SK-N-SH (cell line): ENCODE results near the gene NPAS1.

ENCODE experiments used
- ELF1 ChIP-seq: IDR thresholded peaks from 2 replicates; pipeline ENCODE4 v1.4.0; 2012
- EP300 ChIP-seq, 2 experiments: IDR thresholded peaks; 2 replicates each; pipeline versions ENCODE4 v1.4.0 to v1.6.1; 2012; ENCODE audit warnings: borderline replicate concordance in 1 of 2, low read depth in 1 of 2, low read length in 1 of 2
- NRF1 ChIP-seq: IDR thresholded peaks from 2 replicates; pipeline ENCODE4 v1.6.1; 2012; ENCODE audit warnings: low read depth, mild to moderate bottlenecking, low read length
- SIN3A ChIP-seq: IDR thresholded peaks from 2 replicates; pipeline ENCODE4 v1.6.1; 2012; ENCODE audit warnings: low read depth, mild to moderate bottlenecking, low read length, moderate library complexity, borderline replicate concordance
- YY1 ChIP-seq: IDR thresholded peaks from 2 replicates; pipeline ENCODE4 v1.4.0; 2012; ENCODE audit warnings: low read depth, mild to moderate bottlenecking
- TF ChIP-seq, protein P1 (sequence below): fragments of 200-600 bp; sonication (generic); IDR thresholded peaks from 2 replicates; pipeline ENCODE4 v1.6.1; 2017; ENCODE audit warnings: antibody characterized with exemption, mild to moderate bottlenecking, moderate library complexity
- TF ChIP-seq, protein P2 (sequence below): IDR thresholded peaks from 2 replicates; pipeline ENCODE4 v1.6.1; 2012; ENCODE audit warnings: mild to moderate bottlenecking, low read depth, low read length, moderate library complexity

DNA sequence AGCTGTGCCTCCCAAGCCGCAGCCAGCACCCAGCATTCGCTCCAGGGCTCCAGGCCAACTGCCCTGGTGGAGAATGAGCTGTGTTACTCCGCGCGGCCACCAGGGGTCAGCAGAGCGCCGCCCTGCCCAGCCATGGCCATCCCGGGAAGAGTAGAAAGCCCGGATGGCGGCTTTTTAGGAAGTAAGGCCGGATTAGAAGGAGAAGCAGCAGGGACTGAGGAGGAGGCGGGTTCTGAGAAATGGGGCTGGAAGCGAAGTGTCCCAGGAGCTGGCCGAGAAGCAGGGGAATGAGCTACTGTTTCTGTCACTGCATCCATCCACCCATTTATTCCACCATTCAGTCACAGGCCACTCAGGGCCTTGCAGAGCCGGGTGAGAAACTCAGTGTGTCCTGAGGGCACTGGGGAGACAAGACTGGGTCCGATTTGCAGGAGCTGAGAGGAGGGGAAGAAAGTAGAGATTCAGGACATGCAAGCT lies 6.6 kb upstream of the NPAS1 start:
- 0 out of 4 replicates have a peak, but pooled peaks of 1 of the 2 experiments have one; percentile 17 for TF ChIP-seq EP300 (IDR thresholded peaks at IDR 0.05; ENCODE audit: borderline replicate concordance in 1 of 2, low read depth in 1 of 2, low read length in 1 of 2)
- no peak for TF ChIP-seq SIN3A
- TF ChIP-seq ELF1 = no peak
- peak; percentile 47; the same call in 1 of the 2 replicates for TF ChIP-seq YY1
- TF ChIP-seq, protein P1, sequence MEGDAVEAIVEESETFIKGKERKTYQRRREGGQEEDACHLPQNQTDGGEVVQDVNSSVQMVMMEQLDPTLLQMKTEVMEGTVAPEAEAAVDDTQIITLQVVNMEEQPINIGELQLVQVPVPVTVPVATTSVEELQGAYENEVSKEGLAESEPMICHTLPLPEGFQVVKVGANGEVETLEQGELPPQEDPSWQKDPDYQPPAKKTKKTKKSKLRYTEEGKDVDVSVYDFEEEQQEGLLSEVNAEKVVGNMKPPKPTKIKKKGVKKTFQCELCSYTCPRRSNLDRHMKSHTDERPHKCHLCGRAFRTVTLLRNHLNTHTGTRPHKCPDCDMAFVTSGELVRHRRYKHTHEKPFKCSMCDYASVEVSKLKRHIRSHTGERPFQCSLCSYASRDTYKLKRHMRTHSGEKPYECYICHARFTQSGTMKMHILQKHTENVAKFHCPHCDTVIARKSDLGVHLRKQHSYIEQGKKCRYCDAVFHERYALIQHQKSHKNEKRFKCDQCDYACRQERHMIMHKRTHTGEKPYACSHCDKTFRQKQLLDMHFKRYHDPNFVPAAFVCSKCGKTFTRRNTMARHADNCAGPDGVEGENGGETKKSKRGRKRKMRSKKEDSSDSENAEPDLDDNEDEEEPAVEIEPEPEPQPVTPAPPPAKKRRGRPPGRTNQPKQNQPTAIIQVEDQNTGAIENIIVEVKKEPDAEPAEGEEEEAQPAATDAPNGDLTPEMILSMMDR = peak; percentile 95
- TF ChIP-seq NRF1 = no peak
- TF ChIP-seq, protein P2, sequence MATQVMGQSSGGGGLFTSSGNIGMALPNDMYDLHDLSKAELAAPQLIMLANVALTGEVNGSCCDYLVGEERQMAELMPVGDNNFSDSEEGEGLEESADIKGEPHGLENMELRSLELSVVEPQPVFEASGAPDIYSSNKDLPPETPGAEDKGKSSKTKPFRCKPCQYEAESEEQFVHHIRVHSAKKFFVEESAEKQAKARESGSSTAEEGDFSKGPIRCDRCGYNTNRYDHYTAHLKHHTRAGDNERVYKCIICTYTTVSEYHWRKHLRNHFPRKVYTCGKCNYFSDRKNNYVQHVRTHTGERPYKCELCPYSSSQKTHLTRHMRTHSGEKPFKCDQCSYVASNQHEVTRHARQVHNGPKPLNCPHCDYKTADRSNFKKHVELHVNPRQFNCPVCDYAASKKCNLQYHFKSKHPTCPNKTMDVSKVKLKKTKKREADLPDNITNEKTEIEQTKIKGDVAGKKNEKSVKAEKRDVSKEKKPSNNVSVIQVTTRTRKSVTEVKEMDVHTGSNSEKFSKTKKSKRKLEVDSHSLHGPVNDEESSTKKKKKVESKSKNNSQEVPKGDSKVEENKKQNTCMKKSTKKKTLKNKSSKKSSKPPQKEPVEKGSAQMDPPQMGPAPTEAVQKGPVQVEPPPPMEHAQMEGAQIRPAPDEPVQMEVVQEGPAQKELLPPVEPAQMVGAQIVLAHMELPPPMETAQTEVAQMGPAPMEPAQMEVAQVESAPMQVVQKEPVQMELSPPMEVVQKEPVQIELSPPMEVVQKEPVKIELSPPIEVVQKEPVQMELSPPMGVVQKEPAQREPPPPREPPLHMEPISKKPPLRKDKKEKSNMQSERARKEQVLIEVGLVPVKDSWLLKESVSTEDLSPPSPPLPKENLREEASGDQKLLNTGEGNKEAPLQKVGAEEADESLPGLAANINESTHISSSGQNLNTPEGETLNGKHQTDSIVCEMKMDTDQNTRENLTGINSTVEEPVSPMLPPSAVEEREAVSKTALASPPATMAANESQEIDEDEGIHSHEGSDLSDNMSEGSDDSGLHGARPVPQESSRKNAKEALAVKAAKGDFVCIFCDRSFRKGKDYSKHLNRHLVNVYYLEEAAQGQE = no peak
